ENCODE data around the gene ANKH. TPM values are rescaled to one million over a fixed set of nuclear protein-coding genes. Genes with fewer than 3 reads are reported as not detected.
"Not testable (repeated sequence)": the region's sequence is repeated elsewhere in the genome, so short reads cannot be mapped to it uniquely, and the experiment has no call there.

The ANKH gene
- total RNA-seq, 2 donors from 2014 or later = 29.4 to 142 TPM

GRCh38 chr5:14825977-14826376, 45.6 kb downstream of the ANKH start:
- H3K36me3 Mint-ChIP-seq = peaks cover 0 to 14% of the 10 kb centered on the region in 2 donors
- ATAC-seq = no peak
- no peak for DNase-seq (ENCODE audit: low spot score in 2 of 2)
- H3K9me3 Mint-ChIP-seq = no peaks in the 10 kb centered on the region
- H3K27ac Mint-ChIP-seq = no peak overlapping the region

GRCh38 chr5:14824499-14824898, 47.1 kb downstream of the ANKH start:
- H3K27ac Mint-ChIP-seq = no peak overlapping the region
- H3K9me3 Mint-ChIP-seq = no peaks in the 10 kb centered on the region
- ATAC-seq (no peak), DNase-seq (ENCODE audit: low spot score in 2 of 2) (no peak)
- H3K36me3 Mint-ChIP-seq = peaks cover 0 to 22% of the 10 kb centered on the region in 2 donors

- DNase-seq (ENCODE audit: low spot score in 2 of 2) = no peak
- no peak for ATAC-seq
Measured at GRCh38 chr5:14821100-14821845, 50.3 kb downstream of the ANKH start.

GRCh38 chr5:14818931-14819790, 52.4 kb downstream of the ANKH start:
- DNase-seq (ENCODE audit: low spot score in 2 of 2) (no peak), ATAC-seq (peak in 1 of 2 donors; percentile 21)
- Mint-ChIP-seq H3K9me3 (no peaks in the 10 kb centered on the region), H3K36me3 (peaks cover 0 to 16% of the 10 kb centered on the region in 2 donors), H3K27ac (peak overlapping the region in 1 of 2 donors; percentile 45)

More at GRCh38 chr5:14821100-14821845, 50.3 kb downstream of the ANKH start:
- Mint-ChIP-seq H3K36me3 (peaks cover 0 to 14% of the 10 kb centered on the region in 2 donors), H3K27ac (no peak overlapping the region), H3K9me3 (no peaks in the 10 kb centered on the region)

GRCh38 chr5:14817762-14818136, 53.8 kb downstream of the ANKH start:
- H3K9me3 Mint-ChIP-seq; DNase-seq (ENCODE audit: low spot score in 2 of 2); ATAC-seq: not testable (repeated sequence)
- Mint-ChIP-seq H3K36me3 (peaks cover 0 to 26% of the 10 kb centered on the region in 2 donors), H3K27ac (peak overlapping the region in 1 of 2 donors; percentile 66)

- Mint-ChIP-seq H3K36me3 (peaks cover 0 to 30% of the 10 kb centered on the region in 2 donors), H3K27ac (peak overlapping the region; percentile 25 to 66), H3K9me3 (peaks cover 0 to 4% of the 10 kb centered on the region in 2 donors)
- peak in 1 of 2 donors; percentile 45 for DNase-seq (ENCODE audit: low spot score in 2 of 2)
- ATAC-seq = peak; percentile 93 to 96
Measured at GRCh38 chr5:14816999-14817761, 54.4 kb downstream of the ANKH start.

- ATAC-seq = peak; percentile 17 to 26
- no peak for DNase-seq (ENCODE audit: low spot score in 2 of 2)
- peak overlapping the region; percentile 25 to 66 for H3K27ac Mint-ChIP-seq
- peaks cover 0 to 29% of the 10 kb centered on the region in 2 donors for H3K36me3 Mint-ChIP-seq
- peaks cover 0 to 4% of the 10 kb centered on the region in 2 donors for H3K9me3 Mint-ChIP-seq
Measured at GRCh38 chr5:14816374-14816998, 55.1 kb downstream of the ANKH start.

- DNase-seq (ENCODE audit: low spot score in 2 of 2) = no peak
- Mint-ChIP-seq H3K9me3 (peaks cover 0 to 4% of the 10 kb centered on the region in 2 donors), H3K36me3 (peaks cover 0 to 16% of the 10 kb centered on the region in 2 donors), H3K27ac (no peak overlapping the region)
- ATAC-seq = no peak
Measured at GRCh38 chr5:14813747-14814146, 57.8 kb downstream of the ANKH start.

GRCh38 chr5:14812166-14812565, 59.4 kb downstream of the ANKH start:
- ATAC-seq (no peak), DNase-seq (ENCODE audit: low spot score in 2 of 2) (no peak)
- Mint-ChIP-seq H3K27ac (no peak overlapping the region), H3K36me3 (peaks cover 0 to 21% of the 10 kb centered on the region in 2 donors), H3K9me3 (peaks cover 0 to 4% of the 10 kb centered on the region in 2 donors)

GRCh38 chr5:14810928-14811572, 60.5 kb downstream of the ANKH start:
- Mint-ChIP-seq H3K9me3 (peaks cover 0 to 4% of the 10 kb centered on the region in 2 donors), H3K27ac (peak overlapping the region in 1 of 2 donors; percentile 76), H3K36me3 (peaks cover 0 to 25% of the 10 kb centered on the region in 2 donors)
- ATAC-seq = no peak
- no peak for DNase-seq (ENCODE audit: low spot score in 2 of 2)

- H3K27ac Mint-ChIP-seq = peak overlapping the region; percentile 76 to 95
- DNase-seq (ENCODE audit: low spot score in 2 of 2) (no peak), ATAC-seq (no peak)
- H3K9me3 Mint-ChIP-seq = peaks cover 0 to 4% of the 10 kb centered on the region in 2 donors
- peaks cover 0 to 31% of the 10 kb centered on the region in 2 donors for H3K36me3 Mint-ChIP-seq
Measured at GRCh38 chr5:14810282-14810681, 61.3 kb downstream of the ANKH start.

- ATAC-seq (peak; percentile 96 to 97), DNase-seq (ENCODE audit: low spot score in 2 of 2) (peak; percentile 75 to 86)
- H3K9me3 Mint-ChIP-seq = peaks cover 0 to 4% of the 10 kb centered on the region in 2 donors
- H3K27ac Mint-ChIP-seq = peak overlapping the region; percentile 76 to 95
- peaks cover 0 to 38% of the 10 kb centered on the region in 2 donors for H3K36me3 Mint-ChIP-seq
Measured at GRCh38 chr5:14809369-14810155, 62.0 kb downstream of the ANKH start.

GRCh38 chr5:14807471-14807870, 64.1 kb downstream of the ANKH start:
- no peak for ATAC-seq
- Mint-ChIP-seq H3K36me3 (peaks cover 5 to 35% of the 10 kb centered on the region in 2 donors), H3K9me3 (peaks cover 3 to 4% of the 10 kb centered on the region in 2 donors), H3K27ac (no peak overlapping the region)
- no peak for DNase-seq (ENCODE audit: low spot score in 2 of 2)

GRCh38 chr5:14806456-14806855, 65.1 kb downstream of the ANKH start:
- peaks cover 5 to 38% of the 10 kb centered on the region in 2 donors for H3K36me3 Mint-ChIP-seq
- H3K27ac Mint-ChIP-seq = no peak overlapping the region

GRCh38 chr5:14802541-14802940, 69.0 kb downstream of the ANKH start:
- ATAC-seq (no peak), DNase-seq (ENCODE audit: low spot score in 2 of 2) (no peak)
- Mint-ChIP-seq H3K9me3 (peaks cover 3 to 4% of the 10 kb centered on the region in 2 donors), H3K36me3 (peaks cover 9 to 36% of the 10 kb centered on the region in 2 donors), H3K27ac (no peak overlapping the region)

More at GRCh38 chr5:14806456-14806855, 65.1 kb downstream of the ANKH start:
- H3K9me3 Mint-ChIP-seq = peaks cover 3 to 4% of the 10 kb centered on the region in 2 donors
- no peak for ATAC-seq
- no peak for DNase-seq (ENCODE audit: low spot score in 2 of 2)

All from activated naive CD4-positive, alpha-beta T cell treated with anti-CD3 and anti-CD28 coated beads, Interleukin-2, amount 50 U/mL, for 72 hours (primary cell).